Loucy (cell line): ENCODE measurements around the gene DIS3L.

ENCODE experiments used
- CTCF ChIP-seq: fragments of 200-600 bp; sonication (generic); conservative IDR thresholded peaks from 2 replicates; pipeline ENCODE4 v1.5.1; 2014; ENCODE audit warnings: mild to moderate bottlenecking, antibody characterized with exemption, low read length
- EZH2phosphoT487 ChIP-seq: fragments of 200-600 bp; IDR thresholded peaks from 2 replicates; pipeline ENCODE4 v1.6.1; 2018; ENCODE audit warnings: antibody characterized with exemption, mild to moderate bottlenecking, moderate library complexity, borderline replicate concordance

GRCh38 chr15:66308531-66308930 is 15.2 kb downstream of the DIS3L start:
- TF ChIP-seq CTCF: no peak
- no peak for TF ChIP-seq EZH2phosphoT487
